ENCODE results near the gene SPRR1B. TPM values are rescaled to one million over a fixed set of nuclear protein-coding genes. Genes with fewer than 3 reads are reported as not detected.

The SPRR1B gene
- total RNA-seq, 1 experiment from 2014 or later: not detected

DNA sequence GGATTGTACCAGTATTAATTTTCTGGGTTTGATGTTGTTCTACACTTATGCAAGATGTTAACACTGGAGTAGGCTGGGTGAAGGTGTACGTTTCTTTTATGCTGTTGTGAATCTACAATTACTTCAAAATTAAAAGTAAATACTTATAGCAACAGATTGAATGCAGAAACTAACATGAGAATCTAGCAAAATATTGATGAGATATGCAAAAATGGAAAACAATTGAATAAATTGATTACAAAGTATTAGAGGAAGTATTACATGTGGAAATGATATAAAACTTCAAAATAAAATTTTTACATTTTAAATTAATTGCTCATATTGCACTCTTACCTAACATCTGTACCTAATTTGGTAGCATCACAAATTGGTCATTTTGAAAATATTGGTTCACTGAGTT is 35.2 kb upstream of the SPRR1B start:
- no peak overlapping the region for H3K4me3 ChIP-seq
- H2AFZ ChIP-seq: no peak overlapping the region
- CTCF ChIA-PET: no interaction called here
- H4K20me1 ChIP-seq (ENCODE audit: insufficient read depth): no peaks in the 10 kb centered on the region
- intact Hi-C loops (cut with micrococcal nuclease; ENCODE audit: unreplicated experiment): no loop called here
- H3F3A ChIP-seq (ENCODE audit: insufficient read depth, low read depth): peaks cover 11% of the 10 kb centered on the region; the same call in 1 of the 2 replicates
- no peaks in the 10 kb centered on the region for H3K36me3 ChIP-seq (ENCODE audit: low read depth)
- H3K27ac ChIP-seq: no peak overlapping the region
- H3K9me2 ChIP-seq (ENCODE audit: insufficient read depth): no peaks in the 10 kb centered on the region
- no peaks in the 10 kb centered on the region for H3K27me3 ChIP-seq (ENCODE audit: insufficient read depth, low read depth)
- TF ChIP-seq, protein P1, sequence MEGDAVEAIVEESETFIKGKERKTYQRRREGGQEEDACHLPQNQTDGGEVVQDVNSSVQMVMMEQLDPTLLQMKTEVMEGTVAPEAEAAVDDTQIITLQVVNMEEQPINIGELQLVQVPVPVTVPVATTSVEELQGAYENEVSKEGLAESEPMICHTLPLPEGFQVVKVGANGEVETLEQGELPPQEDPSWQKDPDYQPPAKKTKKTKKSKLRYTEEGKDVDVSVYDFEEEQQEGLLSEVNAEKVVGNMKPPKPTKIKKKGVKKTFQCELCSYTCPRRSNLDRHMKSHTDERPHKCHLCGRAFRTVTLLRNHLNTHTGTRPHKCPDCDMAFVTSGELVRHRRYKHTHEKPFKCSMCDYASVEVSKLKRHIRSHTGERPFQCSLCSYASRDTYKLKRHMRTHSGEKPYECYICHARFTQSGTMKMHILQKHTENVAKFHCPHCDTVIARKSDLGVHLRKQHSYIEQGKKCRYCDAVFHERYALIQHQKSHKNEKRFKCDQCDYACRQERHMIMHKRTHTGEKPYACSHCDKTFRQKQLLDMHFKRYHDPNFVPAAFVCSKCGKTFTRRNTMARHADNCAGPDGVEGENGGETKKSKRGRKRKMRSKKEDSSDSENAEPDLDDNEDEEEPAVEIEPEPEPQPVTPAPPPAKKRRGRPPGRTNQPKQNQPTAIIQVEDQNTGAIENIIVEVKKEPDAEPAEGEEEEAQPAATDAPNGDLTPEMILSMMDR (conservative IDR thresholded peaks at IDR 0.05): no peak
- no peak for TF ChIP-seq EZH2 (IDR thresholded peaks at IDR 0.05; ENCODE audit: low read depth)
- no peak for DNase-seq
- no peak overlapping the region for H3K4me2 ChIP-seq
- POLR2A ChIA-PET (ENCODE audit: unreplicated experiment): no interaction called here
- H3K9me3 ChIP-seq (ENCODE audit: insufficient read depth, low read depth): no peaks in the 10 kb centered on the region
- H3K4me1 ChIP-seq (replicated peaks; ENCODE audit: insufficient read depth): peaks cover 20% of the 10 kb centered on the region
- H3K79me2 ChIP-seq (ENCODE audit: low read depth): no peaks in the 10 kb centered on the region
- no TSS peak for BruUV-seq (replicated peaks)

DNA sequence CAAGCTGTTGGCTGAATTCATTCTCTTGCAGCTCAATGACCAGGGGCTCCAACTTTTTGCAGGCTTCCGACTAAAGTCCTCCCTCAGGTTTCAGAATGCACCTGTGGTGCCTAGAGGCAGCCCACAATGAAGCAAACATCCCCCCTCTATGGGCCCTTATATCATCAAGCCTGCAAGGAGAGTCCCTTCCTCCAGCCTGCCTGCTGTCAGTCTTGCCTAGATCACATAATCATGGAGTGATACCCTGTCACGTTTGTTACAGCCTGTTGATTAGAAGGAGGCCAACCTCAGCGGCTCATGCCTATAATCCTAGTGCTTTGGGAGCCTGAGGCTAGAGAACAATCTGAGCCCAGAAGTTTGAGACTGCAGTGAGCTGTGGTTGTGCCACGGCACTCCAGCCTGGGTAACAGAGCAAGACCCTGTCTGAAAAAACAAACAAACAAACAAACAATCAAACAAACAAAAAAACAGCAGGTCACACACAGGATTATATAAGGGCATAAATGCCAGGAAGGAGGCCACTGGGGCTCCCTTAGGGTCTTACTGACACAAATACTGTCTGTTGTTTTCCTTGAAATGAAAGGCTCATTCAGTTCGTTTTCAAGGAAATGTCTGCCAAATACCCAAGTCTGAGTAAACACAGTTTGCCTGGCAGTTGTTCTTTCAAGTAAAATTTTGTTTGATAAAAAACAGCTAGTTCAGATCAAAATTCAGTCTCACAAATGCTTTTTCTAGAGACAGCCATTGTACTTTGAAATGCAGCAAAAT is 34.2 kb upstream of the SPRR1B start:
- Histone ChIP-seq H3K4me1 (replicated peaks; ENCODE audit: insufficient read depth) (peaks cover 30% of the 10 kb centered on the region), H3K4me2 (no peak overlapping the region), H4K20me1 (ENCODE audit: insufficient read depth) (no peaks in the 10 kb centered on the region), H3K79me2 (ENCODE audit: low read depth) (no peaks in the 10 kb centered on the region), H3K27me3 (ENCODE audit: insufficient read depth, low read depth) (no peaks in the 10 kb centered on the region), H2AFZ (no peak overlapping the region), H3K27ac (no peak overlapping the region), H3F3A (ENCODE audit: insufficient read depth, low read depth) (peaks cover 21% of the 10 kb centered on the region), H3K4me3 (no peak overlapping the region), H3K36me3 (ENCODE audit: low read depth) (no peaks in the 10 kb centered on the region), H3K9me3 (ENCODE audit: insufficient read depth, low read depth) (no peaks in the 10 kb centered on the region), H3K9me2 (ENCODE audit: insufficient read depth) (no peaks in the 10 kb centered on the region)
- no peak for DNase-seq
- no peak for TF ChIP-seq EZH2 (IDR thresholded peaks at IDR 0.05; ENCODE audit: low read depth)
- CTCF ChIA-PET: no interaction called here
- POLR2A ChIA-PET (ENCODE audit: unreplicated experiment): no interaction called here
- intact Hi-C loops (cut with micrococcal nuclease; ENCODE audit: unreplicated experiment): no loop called here
- no TSS peak for BruUV-seq (replicated peaks)

DNA sequence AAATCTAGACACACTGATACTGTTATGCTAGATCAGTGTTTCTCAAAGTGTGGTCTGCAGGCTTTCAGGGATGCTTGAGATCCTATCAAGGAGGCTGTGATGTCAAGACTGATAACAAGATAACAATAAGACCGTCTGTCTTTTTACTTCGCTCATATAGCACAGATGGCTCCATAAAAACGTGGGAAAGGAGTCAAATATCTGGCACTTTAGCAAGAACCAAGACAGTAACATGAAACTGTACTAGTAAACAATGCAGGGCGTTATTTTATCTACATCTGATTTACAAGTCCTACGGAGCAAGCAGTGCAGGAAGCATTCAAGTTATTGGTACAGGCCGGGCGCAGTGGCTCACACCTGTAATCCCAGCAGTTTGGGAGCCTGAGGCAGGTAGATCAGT is 33.1 kb upstream of the SPRR1B start:
- H3K36me3 ChIP-seq (ENCODE audit: low read depth): no peaks in the 10 kb centered on the region
- H4K20me1 ChIP-seq (ENCODE audit: insufficient read depth): no peaks in the 10 kb centered on the region
- no peaks in the 10 kb centered on the region for H3K27me3 ChIP-seq (ENCODE audit: insufficient read depth, low read depth)
- no peak overlapping the region for H3K4me2 ChIP-seq
- CTCF ChIA-PET: no interaction called here
- no TSS peak for BruUV-seq (replicated peaks)
- no peaks in the 10 kb centered on the region for H3K79me2 ChIP-seq (ENCODE audit: low read depth)
- H3K9me2 ChIP-seq (ENCODE audit: insufficient read depth): no peaks in the 10 kb centered on the region
- no peak for TF ChIP-seq EZH2 (IDR thresholded peaks at IDR 0.05; ENCODE audit: low read depth)
- TF ChIP-seq, protein P1 (conservative IDR thresholded peaks at IDR 0.05): no peak
- POLR2A ChIA-PET (ENCODE audit: unreplicated experiment): no interaction called here
- H3K4me3 ChIP-seq: no peak overlapping the region
- H3F3A ChIP-seq (ENCODE audit: insufficient read depth, low read depth): peaks cover 22% of the 10 kb centered on the region
- no peaks in the 10 kb centered on the region for H3K9me3 ChIP-seq (ENCODE audit: insufficient read depth, low read depth)
- no peak overlapping the region for H2AFZ ChIP-seq
- peaks cover 35% of the 10 kb centered on the region for H3K4me1 ChIP-seq (replicated peaks; ENCODE audit: insufficient read depth)
- no peak for DNase-seq
- intact Hi-C loops (cut with micrococcal nuclease; ENCODE audit: unreplicated experiment): no loop called here
- H3K27ac ChIP-seq: no peak overlapping the region

DNA sequence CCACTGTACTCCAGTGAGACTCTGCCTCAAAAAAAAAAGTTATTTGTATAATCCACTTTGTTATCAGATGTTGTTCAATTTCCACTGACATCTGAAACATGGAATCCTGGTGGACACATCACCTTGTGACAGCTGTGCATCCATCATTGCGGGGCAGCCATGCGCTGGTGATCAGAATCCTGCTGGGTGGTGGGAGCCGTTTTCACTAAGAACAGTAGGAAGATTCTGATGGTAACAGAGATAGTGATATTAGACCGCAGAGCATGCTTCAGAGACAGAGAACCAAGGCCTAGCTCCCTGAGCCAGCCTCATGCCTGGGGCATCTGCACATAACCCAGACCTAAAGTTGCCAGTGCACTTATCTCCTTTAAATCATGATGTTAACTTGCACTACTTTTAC is 32.5 kb upstream of the SPRR1B start:
- BruUV-seq (replicated peaks): no TSS peak
- POLR2A ChIA-PET (ENCODE audit: unreplicated experiment): no interaction called here
- H3K27ac ChIP-seq: no peak overlapping the region

More for the DNA sequence above, 32.5 kb upstream of the SPRR1B start:
- Histone ChIP-seq H2AFZ (no peak overlapping the region), H3F3A (ENCODE audit: insufficient read depth, low read depth) (peaks cover 22% of the 10 kb centered on the region), H3K36me3 (ENCODE audit: low read depth) (no peaks in the 10 kb centered on the region), H3K4me2 (no peak overlapping the region), H4K20me1 (ENCODE audit: insufficient read depth) (no peaks in the 10 kb centered on the region), H3K9me3 (ENCODE audit: insufficient read depth, low read depth) (no peaks in the 10 kb centered on the region), H3K27me3 (ENCODE audit: insufficient read depth, low read depth) (no peaks in the 10 kb centered on the region), H3K9me2 (ENCODE audit: insufficient read depth) (no peaks in the 10 kb centered on the region), H3K4me3 (no peak overlapping the region), H3K79me2 (ENCODE audit: low read depth) (no peaks in the 10 kb centered on the region), H3K4me1 (replicated peaks; ENCODE audit: insufficient read depth) (peaks cover 35% of the 10 kb centered on the region)
- CTCF ChIA-PET: no interaction called here
- DNase-seq: no peak
- intact Hi-C loops (cut with micrococcal nuclease; ENCODE audit: unreplicated experiment): no loop called here
- no peak for TF ChIP-seq EZH2 (IDR thresholded peaks at IDR 0.05; ENCODE audit: low read depth)
- TF ChIP-seq, protein P1 (conservative IDR thresholded peaks at IDR 0.05): no peak

Data from PC-9 (cell line).